SU-DHL-6 (cell line): ENCODE measurements around the gene RAI2.

Source experiments
- H2AFZ ChIP-seq: fragments of 200-600 bp; sonication (generic); 2 replicates; pipeline ENCODE4 v1.6.1; 2014; ENCODE audit warnings: low read depth, mild to moderate bottlenecking, moderate library complexity, mixed read lengths, antibody characterized with exemption, low read length; ENCODE audit not compliant: severe bottlenecking
- H3F3A ChIP-seq: fragments of 200-600 bp; shearing (Covaris generic); 2 replicates; pipeline ENCODE4 v1.6.0; 2016; ENCODE audit warnings: antibody characterized with exemption, mild to moderate bottlenecking; ENCODE audit not compliant: insufficient read depth
- H3K27ac ChIP-seq: fragments of 200-600 bp; sonication (generic); 2 replicates; pipeline ENCODE4 v1.5.1; 2016; ENCODE audit warnings: low read depth, mild to moderate bottlenecking, low read length, moderate library complexity, mixed read lengths
- H3K27me3 ChIP-seq: fragments of 200-600 bp; sonication (generic), shearing (Covaris generic); 2 replicates; pipeline ENCODE4 v1.6.0; 2014; ENCODE audit warnings: mild to moderate bottlenecking, low read length
- H3K36me3 ChIP-seq: fragments of 200-600 bp; sonication (generic); 2 replicates; pipeline ENCODE4 v1.6.1; 2014; ENCODE audit warnings: mild to moderate bottlenecking, low read length, mixed read lengths
- H3K4me2 ChIP-seq: fragments of 300-600, 200-600 bp; shearing (Covaris generic), sonication (generic); 2 replicates; pipeline ENCODE4 v1.6.0; 2014; ENCODE audit warnings: low read length, low read depth, mild to moderate bottlenecking; ENCODE audit not compliant: poor library complexity, severe bottlenecking
- H3K4me3 ChIP-seq: fragments of 200-600 bp; sonication (generic); 2 replicates; pipeline ENCODE4 v1.5.1; 2014; ENCODE audit warnings: antibody characterized with exemption, low read length, mild to moderate bottlenecking, mixed read lengths; ENCODE audit not compliant: insufficient read depth, poor library complexity, severe bottlenecking
- H3K79me2 ChIP-seq: fragments of 200-600 bp; sonication (generic); 2 replicates; pipeline ENCODE4 v1.6.1; 2014; ENCODE audit warnings: mild to moderate bottlenecking, low read length, moderate library complexity; ENCODE audit not compliant: insufficient read depth
- H3K9ac ChIP-seq: fragments of 200-600 bp; sonication (generic); 2 replicates; pipeline ENCODE4 v1.7.0; 2014; ENCODE audit warnings: mild to moderate bottlenecking, low read length
- H3K9me2 ChIP-seq: fragments of 200-600 bp; sonication (generic); replicated peaks from 2 replicates; pipeline ENCODE4 v1.6.1; 2014; ENCODE audit warnings: low read length; ENCODE audit not compliant: insufficient read depth
- H3K9me3 ChIP-seq: fragments of 200-600 bp; sonication (generic); 2 replicates; pipeline ENCODE4 v1.6.1; 2014; ENCODE audit warnings: low read length, mixed read lengths; ENCODE audit not compliant: insufficient read depth
- H4K20me1 ChIP-seq: fragments of 200-600 bp; sonication (generic); 2 replicates; pipeline ENCODE4 v1.6.1; 2014; ENCODE audit warnings: low read depth, mild to moderate bottlenecking, antibody characterized with exemption, low read length, moderate library complexity, mixed read lengths
- CTCF ChIP-seq: fragments of 200-600 bp; sonication (generic); IDR thresholded peaks from one replicate; pipeline ENCODE4 v1.5.1; 2017; ENCODE audit warnings: antibody characterized with exemption, mild to moderate bottlenecking, low read length, moderate library complexity; ENCODE audit not compliant: insufficient read depth, poor library complexity, severe bottlenecking
- EZH2phosphoT487 ChIP-seq: fragments of 200-600 bp; sonication (generic), shearing (Covaris generic); conservative IDR thresholded peaks from 2 replicates; pipeline ENCODE4 v1.6.1; 2018; ENCODE audit warnings: mild to moderate bottlenecking, antibody characterized with exemption, low read length, moderate library complexity, mixed read lengths

RAI2 gene

GRCh38 chrX:17846045-17846444, 15.1 kb downstream of the RAI2 start:
- Histone ChIP-seq H3K27ac (no peak overlapping the region), H3K9ac (no peak overlapping the region), H3K4me3 (no peak overlapping the region), H3K79me2 (no peaks in the 10 kb centered on the region), H3F3A (no peaks in the 10 kb centered on the region), H4K20me1 (no peaks in the 10 kb centered on the region), H3K4me2 (no peak overlapping the region), H3K36me3 (no peaks in the 10 kb centered on the region), H3K9me2 (no peaks in the 10 kb centered on the region), H2AFZ (no peak overlapping the region), H3K9me3 (no peaks in the 10 kb centered on the region), H3K27me3 (no peaks in the 10 kb centered on the region)
- TF ChIP-seq CTCF = no peak
- TF ChIP-seq EZH2phosphoT487 = no peak

- Histone ChIP-seq H3K4me3 (no peak overlapping the region), H3K9me2 (no peaks in the 10 kb centered on the region), H3K4me2 (no peak overlapping the region), H2AFZ (no peak overlapping the region), H3K27ac (no peak overlapping the region), H4K20me1 (no peaks in the 10 kb centered on the region), H3K79me2 (no peaks in the 10 kb centered on the region), H3K9ac (no peak overlapping the region), H3K9me3 (no peaks in the 10 kb centered on the region), H3F3A (no peaks in the 10 kb centered on the region), H3K36me3 (no peaks in the 10 kb centered on the region), H3K27me3 (no peaks in the 10 kb centered on the region)
- TF ChIP-seq CTCF (no peak), EZH2phosphoT487 (no peak)
Observed at GRCh38 chrX:17844236-17844635, 16.9 kb downstream of the RAI2 start.

GRCh38 chrX:17842769-17843525, 18.2 kb downstream of the RAI2 start:
- TF ChIP-seq CTCF (no peak), EZH2phosphoT487 (no peak)
- Histone ChIP-seq H3K27ac (no peak overlapping the region), H3K9me3 (no peaks in the 10 kb centered on the region), H3F3A (no peaks in the 10 kb centered on the region), H3K9ac (no peak overlapping the region), H3K79me2 (no peaks in the 10 kb centered on the region), H3K4me2 (no peak overlapping the region), H3K4me3 (no peak overlapping the region), H4K20me1 (no peaks in the 10 kb centered on the region), H3K27me3 (no peaks in the 10 kb centered on the region), H3K36me3 (no peaks in the 10 kb centered on the region), H3K9me2 (no peaks in the 10 kb centered on the region), H2AFZ (no peak overlapping the region)
